PFSK-1 (cell line): ENCODE measurements around the gene MARK4.

Experiments
- POLR2AphosphoS5 ChIP-seq: IDR thresholded peaks from 2 replicates; pipeline ENCODE4 v1.6.1; 2012; ENCODE audit warnings: low read depth, mild to moderate bottlenecking, control low read depth, low read length, moderate library complexity
- TAF1 ChIP-seq: IDR thresholded peaks from 2 replicates; pipeline ENCODE4 v1.6.1; 2012; ENCODE audit warnings: low read length, control low read depth, borderline replicate concordance; ENCODE audit not compliant: insufficient read depth

- TF ChIP-seq POLR2AphosphoS5 (no peak), TAF1 (no peak)
Measured at GRCh38 chr19:45350477-45351058, 99.5 kb downstream of the MARK4 start.
